CD4-positive, alpha-beta memory T cell (primary cell): ENCODE results near the gene FDXR. TPM values are rescaled to one million over a fixed set of nuclear protein-coding genes. Genes with fewer than 3 reads are reported as not detected.
A peak's percentile ranks its signal among the peaks of the same experiment; 100 is the strongest.

Experiments
- CTCF ChIA-PET: fragments of 350-600 bp; sonication (Branson Sonifier 250); formaldehyde crosslinking; loops from one replicate; lab custom pipeline; 2021; ENCODE audit warnings: inconsistent platforms; ENCODE audit not compliant: partially characterized antibody; lab: Charles Lee
- POLR2A ChIA-PET: fragments of 350-600 bp; sonication (Branson Sonifier 250); formaldehyde crosslinking; loops from one replicate; lab custom pipeline; 2021; ENCODE audit not compliant: partially characterized antibody; lab: Charles Lee
- DNase-seq, 5 donors: peaks; one replicate each; pipeline versions ENCODE4 v3.0.0 to v3.0.0-alpha.2; 2020 to 2022; ENCODE audit warnings: mixed read lengths in 1 of 5
- H3K27ac ChIP-seq: one replicate; pipeline ENCODE4 v1.7.0; 2013; ENCODE audit warnings: low read depth, low read length
- H3K27me3 ChIP-seq: 2 replicates; pipeline ENCODE4 v1.7.0; 2013; ENCODE audit warnings: mild to moderate bottlenecking, low read length, moderate library complexity; ENCODE audit not compliant: insufficient read depth
- H3K36me3 ChIP-seq: 2 replicates; pipeline ENCODE4 v1.7.0; 2013; ENCODE audit warnings: mild to moderate bottlenecking, low read length, moderate library complexity; ENCODE audit not compliant: insufficient read depth
- H3K4me1 ChIP-seq: 2 replicates; pipeline ENCODE4 v1.7.0; 2013; ENCODE audit warnings: mild to moderate bottlenecking, low read length, moderate library complexity; ENCODE audit not compliant: insufficient read depth
- H3K4me3 ChIP-seq, 2 donors: one replicate each; pipeline ENCODE4 v1.7.0; 2013; ENCODE audit warnings: low read length in 2 of 2, mild to moderate bottlenecking in 1 of 2
- H3K9me3 ChIP-seq, 2 donors: one replicate each; pipeline ENCODE4 v1.7.0; 2013; ENCODE audit warnings: low read length in 2 of 2, control low read depth in 1 of 2; ENCODE audit not compliant: control insufficient read depth in 1 of 2
- H3K27ac Mint-ChIP-seq, 7 donors: one replicate each; pipeline ENCODE4 v1.8.0; 2020 to 2021; ENCODE audit warnings: mixed read lengths in 7 of 7, mild to moderate bottlenecking in 6 of 7, inconsistent platforms in 3 of 7, moderate library complexity in 3 of 7
- H3K27me3 Mint-ChIP-seq, 2 donors: one replicate each; pipeline ENCODE4 v1.8.0; 2020 to 2021; ENCODE audit warnings: mixed read lengths in 2 of 2
- H3K36me3 Mint-ChIP-seq, 2 donors: one replicate each; pipeline ENCODE4 v1.8.0; 2020 to 2021; ENCODE audit warnings: mixed read lengths in 2 of 2, inconsistent platforms in 1 of 2, mild to moderate bottlenecking in 1 of 2
- H3K4me1 Mint-ChIP-seq, 4 donors: one replicate each; pipeline ENCODE4 v1.8.0; 2020 to 2021; ENCODE audit warnings: mixed read lengths in 4 of 4, mild to moderate bottlenecking in 1 of 4
- H3K4me3 Mint-ChIP-seq, 8 donors: one replicate each; pipeline ENCODE4 v1.8.0; 2020 to 2021; ENCODE audit warnings: mixed read lengths in 8 of 8, mild to moderate bottlenecking in 7 of 8, moderate library complexity in 6 of 8, inconsistent platforms in 3 of 8
- H3K9me3 Mint-ChIP-seq, 8 donors: one replicate each; pipeline ENCODE4 v1.8.0; 2020 to 2021; ENCODE audit warnings: mixed read lengths in 8 of 8, mild to moderate bottlenecking in 5 of 8, inconsistent platforms in 3 of 8, moderate library complexity in 1 of 8
- intact Hi-C: fragments of 100-400 bp; cut with micrococcal nuclease; formaldehyde crosslinking; loops from one replicate; pipeline ENCODE4 v1.15.1; 2023
- polyA plus RNA-seq, 2 donors: library from polyadenylated mRNA; unstranded; fragments of 300-500 nt; fragmentation: Illumina TruSeq; gene quantifications; one replicate each; pipeline ENCODE4 v1.2.3, GENCODE V29; 2021
- total RNA-seq, 2 experiments: library from RNA; stranded (reverse); gene quantifications; one replicate each; pipeline ENCODE4 v1.2.3, GENCODE V29; 2021

Gene FDXR
- total and polyA plus RNA-seq, 4 experiments from 2014 or later = 2.7 to 21.8 (median 10.6) TPM

- no peak for DNase-seq
- peaks cover 2 to 5% (median 3%) of the 10 kb centered on the region in 4 donors for H3K4me1 Mint-ChIP-seq
- H3K4me3 Mint-ChIP-seq = no peak overlapping the region
- ChIA-PET CTCF (no interaction called here), POLR2A (no interaction called here)
- H3K9me3 Mint-ChIP-seq = no peaks in the 10 kb centered on the region
- no peaks in the 10 kb centered on the region for H3K36me3 ChIP-seq
- no peak overlapping the region for H3K4me3 ChIP-seq
- H3K27ac Mint-ChIP-seq = no peak overlapping the region
- H3K9me3 ChIP-seq = no peaks in the 10 kb centered on the region
- no peaks in the 10 kb centered on the region for H3K36me3 Mint-ChIP-seq
- H3K27me3 Mint-ChIP-seq = peaks cover 26 to 40% of the 10 kb centered on the region in 2 donors
- no peak overlapping the region for H3K27ac ChIP-seq
- peaks cover 9% of the 10 kb centered on the region for H3K27me3 ChIP-seq
- intact Hi-C loops = no loop called here
- H3K4me1 ChIP-seq = no peaks in the 10 kb centered on the region
Observed at GRCh38 chr17:74898376-74898946, 25.7 kb upstream of the FDXR start.

- intact Hi-C loops = no loop called here
- peaks cover 0 to 2% (median 0%) of the 10 kb centered on the region in 8 donors for H3K9me3 Mint-ChIP-seq
- H3K4me1 Mint-ChIP-seq = peaks cover 2 to 5% (median 3%) of the 10 kb centered on the region in 4 donors
Observed at GRCh38 chr17:74893936-74894671, 21.3 kb upstream of the FDXR start.

GRCh38 chr17:74892974-74893911 lies 20.4 kb upstream of the FDXR start, which contains the start of gene FADS6:
Gene FADS6 (minus strand): TSS chr17:74893633. CDS start chr17:74893595, 38 bp downstream.
- CTCF ChIA-PET = no interaction called here
- peak within 1 kb of the TSS in 1 of 7 donors; percentile 42 for H3K27ac Mint-ChIP-seq
- no peaks in the 10 kb centered on the region for H3K9me3 ChIP-seq
- peak within 1 kb of the TSS in 1 of 2 donors; percentile 19 for H3K4me3 ChIP-seq
- H3K36me3 ChIP-seq = no peaks in the 10 kb centered on the region
- intact Hi-C loops = no loop called here
- H3K27me3 Mint-ChIP-seq = peaks cover 29 to 35% of the 10 kb centered on the region in 2 donors
- peak within 1 kb of the TSS; percentile 58 to 84 (median 75) for H3K4me3 Mint-ChIP-seq
- POLR2A ChIA-PET = interaction anchor here (0.6 kb wide), 1 partner anchor 11 kb away, joined by 3 read pairs; no protein-coding TSS in a partner anchor
- H3K4me1 Mint-ChIP-seq = peaks cover 2 to 5% (median 3%) of the 10 kb centered on the region in 4 donors
- H3K4me1 ChIP-seq = no peaks in the 10 kb centered on the region
- no peaks in the 10 kb centered on the region for H3K36me3 Mint-ChIP-seq
- peak in 2 of 5 donors; percentile 6 to 10 for DNase-seq
- peaks cover 0 to 2% (median 0%) of the 10 kb centered on the region in 8 donors for H3K9me3 Mint-ChIP-seq
- peaks cover 9% of the 10 kb centered on the region for H3K27me3 ChIP-seq
- H3K27ac ChIP-seq = no peak within 1 kb of the TSS

More at GRCh38 chr17:74893936-74894671, 21.3 kb upstream of the FDXR start:
- Mint-ChIP-seq H3K27ac (peak overlapping the region in 1 of 7 donors; percentile 42), H3K27me3 (peaks cover 28 to 35% of the 10 kb centered on the region in 2 donors), H3K36me3 (no peaks in the 10 kb centered on the region), H3K4me3 (peak overlapping the region; percentile 58 to 84 (median 75))
- Histone ChIP-seq H3K36me3 (no peaks in the 10 kb centered on the region), H3K4me3 (no peak overlapping the region), H3K9me3 (no peaks in the 10 kb centered on the region), H3K27ac (no peak overlapping the region), H3K27me3 (peaks cover 9% of the 10 kb centered on the region), H3K4me1 (no peaks in the 10 kb centered on the region)
- DNase-seq = no peak
- CTCF ChIA-PET = no interaction called here
- POLR2A ChIA-PET = no interaction called here

- Mint-ChIP-seq H3K4me3 (peak overlapping the region in 2 of 8 donors; percentile 22 to 52), H3K27me3 (peaks cover 28 to 37% of the 10 kb centered on the region in 2 donors), H3K36me3 (no peaks in the 10 kb centered on the region), H3K4me1 (peaks cover 2 to 5% (median 3%) of the 10 kb centered on the region in 4 donors), H3K27ac (peak overlapping the region in 1 of 7 donors; percentile 41), H3K9me3 (peaks cover 0 to 2% (median 0%) of the 10 kb centered on the region in 8 donors)
- DNase-seq = no peak
- Histone ChIP-seq H3K36me3 (no peaks in the 10 kb centered on the region), H3K4me3 (no peak overlapping the region), H3K27ac (no peak overlapping the region), H3K9me3 (no peaks in the 10 kb centered on the region), H3K4me1 (no peaks in the 10 kb centered on the region), H3K27me3 (peaks cover 9% of the 10 kb centered on the region)
- intact Hi-C loops = no loop called here
- CTCF ChIA-PET = no interaction called here
- POLR2A ChIA-PET = no interaction called here
Observed at GRCh38 chr17:74892013-74892841, 19.4 kb upstream of the FDXR start.

GRCh38 chr17:74890554-74890953 lies 17.8 kb upstream of the FDXR start:
- H3K9me3 ChIP-seq = no peaks in the 10 kb centered on the region
- H3K27me3 ChIP-seq = peaks cover 9% of the 10 kb centered on the region
- ChIA-PET CTCF (interaction anchor here (1.2 kb wide), 1 partner anchor 17 kb away, joined by 3 read pairs; the partner anchor contains the start of gene FDXR), POLR2A (no interaction called here)
- Mint-ChIP-seq H3K4me1 (peaks cover 2 to 5% (median 3%) of the 10 kb centered on the region in 4 donors), H3K27ac (peak overlapping the region in 1 of 7 donors; percentile 82), H3K4me3 (no peak overlapping the region), H3K9me3 (peaks cover 0 to 4% (median 0%) of the 10 kb centered on the region in 8 donors), H3K36me3 (no peaks in the 10 kb centered on the region), H3K27me3 (peaks cover 28 to 33% of the 10 kb centered on the region in 2 donors)
- intact Hi-C loops = no loop called here
- DNase-seq = no peak
- no peaks in the 10 kb centered on the region for H3K36me3 ChIP-seq
- H3K27ac ChIP-seq = no peak overlapping the region
- H3K4me3 ChIP-seq = no peak overlapping the region
- H3K4me1 ChIP-seq = no peaks in the 10 kb centered on the region

- no peaks in the 10 kb centered on the region for H3K4me1 Mint-ChIP-seq
- Histone ChIP-seq H3K27ac (no peak overlapping the region), H3K9me3 (no peaks in the 10 kb centered on the region), H3K27me3 (no peaks in the 10 kb centered on the region), H3K4me1 (no peaks in the 10 kb centered on the region), H3K36me3 (no peaks in the 10 kb centered on the region), H3K4me3 (no peak overlapping the region)
- ChIA-PET CTCF (no interaction called here), POLR2A (no interaction called here)
- intact Hi-C loops = no loop called here
- no peak overlapping the region for H3K27ac Mint-ChIP-seq
- H3K36me3 Mint-ChIP-seq = no peaks in the 10 kb centered on the region
- H3K9me3 Mint-ChIP-seq = peaks cover 0 to 4% (median 0%) of the 10 kb centered on the region in 8 donors
- DNase-seq = no peak
- H3K27me3 Mint-ChIP-seq = peaks cover 17 to 22% of the 10 kb centered on the region in 2 donors
- H3K4me3 Mint-ChIP-seq = no peak overlapping the region
Observed at GRCh38 chr17:74888469-74888868, 15.7 kb upstream of the FDXR start.
